Neutrophil (primary cell): Measurements from ENCODE around the gene TMSB10.

ENCODE experiments used
- H3K27ac ChIP-seq: fragments of 200-600 bp; sonication (generic); 2 replicates; pipeline ENCODE4 v1.5.1; 2016; ENCODE audit warnings: mild to moderate bottlenecking, moderate library complexity
- H3K27me3 ChIP-seq: fragments of 200-600 bp; sonication (generic); 2 replicates; pipeline ENCODE4 v1.6.0; 2016; ENCODE audit warnings: mild to moderate bottlenecking
- H3K36me3 ChIP-seq: fragments of 200-600 bp; sonication (generic); 2 replicates; pipeline ENCODE4 v1.5.1; 2017
- H3K4me1 ChIP-seq, 2 experiments: fragments of 200-600 bp in 1 of 2; sonication (generic) in 1 of 2; 1 replicate in 1 of 2; 2 replicates in 1 of 2; pipeline versions ENCODE4 v1.5.1 to v1.6.1; 2013 to 2016; ENCODE audit warnings: low read depth in 1 of 2, low read length in 1 of 2, mild to moderate bottlenecking in 1 of 2, moderate library complexity in 1 of 2; ENCODE audit not compliant: control insufficient read depth in 1 of 2, insufficient read depth in 1 of 2
- H3K4me3 ChIP-seq, 2 experiments: fragments of 200-600 bp in 1 of 2; sonication (generic) in 1 of 2; 1 replicate in 1 of 2; 2 replicates in 1 of 2; pipeline ENCODE4 v1.5.1; 2013 to 2016; ENCODE audit warnings: low read depth in 1 of 2, low read length in 1 of 2, mild to moderate bottlenecking in 1 of 2, moderate library complexity in 1 of 2
- H3K9me3 ChIP-seq: fragments of 200-600 bp; sonication (generic); 2 replicates; pipeline ENCODE4 v1.5.1; 2016
- CTCF ChIP-seq: fragments of 200-600 bp; sonication (generic); IDR thresholded peaks from 2 replicates; pipeline ENCODE4 v1.5.1; 2016; ENCODE audit warnings: antibody characterized with exemption

Gene TMSB10

GRCh38 chr2:84900971-84901370 lies 4.5 kb upstream of the TMSB10 start:
- H3K4me1 ChIP-seq = peaks cover 6 to 13% of the 10 kb centered on the region in 2 experiments
- peaks cover 17% of the 10 kb centered on the region for H3K27me3 ChIP-seq
- no peak for TF ChIP-seq CTCF
- H3K4me3 ChIP-seq = no peak overlapping the region
- H3K9me3 ChIP-seq = no peaks in the 10 kb centered on the region
- H3K27ac ChIP-seq = no peak overlapping the region
- no peaks in the 10 kb centered on the region for H3K36me3 ChIP-seq

- TF ChIP-seq CTCF = no peak
- no peak overlapping the region for H3K27ac ChIP-seq
These were observed 3.8 kb upstream of the TMSB10 start for GRCh38 chr2:84901593-84902120.

GRCh38 chr2:84902526-84902925 lies 2.9 kb upstream of the TMSB10 start:
- peaks cover 22 to 27% of the 10 kb centered on the region in 2 experiments for H3K4me1 ChIP-seq
- H3K27ac ChIP-seq = no peak overlapping the region
- no peak overlapping the region for H3K4me3 ChIP-seq

More at GRCh38 chr2:84901593-84902120, 3.8 kb upstream of the TMSB10 start:
- Histone ChIP-seq H3K4me3 (no peak overlapping the region), H3K4me1 (peaks cover 13 to 18% of the 10 kb centered on the region in 2 experiments), H3K36me3 (no peaks in the 10 kb centered on the region), H3K27me3 (peaks cover 17% of the 10 kb centered on the region), H3K9me3 (no peaks in the 10 kb centered on the region)

GRCh38 chr2:84904151-84904550 lies 1.3 kb upstream of the TMSB10 start:
- no peak for TF ChIP-seq CTCF
- no peaks in the 10 kb centered on the region for H3K36me3 ChIP-seq
- H3K27me3 ChIP-seq = peaks cover 17% of the 10 kb centered on the region
- H3K4me1 ChIP-seq = peaks cover 24 to 28% of the 10 kb centered on the region in 2 experiments
- no peaks in the 10 kb centered on the region for H3K9me3 ChIP-seq
- no peak overlapping the region for H3K4me3 ChIP-seq
- no peak overlapping the region for H3K27ac ChIP-seq

More at GRCh38 chr2:84902526-84902925, 2.9 kb upstream of the TMSB10 start:
- H3K27me3 ChIP-seq = peaks cover 17% of the 10 kb centered on the region
- no peak for TF ChIP-seq CTCF
- no peaks in the 10 kb centered on the region for H3K36me3 ChIP-seq
- no peaks in the 10 kb centered on the region for H3K9me3 ChIP-seq

- no peak for TF ChIP-seq CTCF
- Histone ChIP-seq H3K27me3 (peaks cover 17% of the 10 kb centered on the region), H3K9me3 (no peaks in the 10 kb centered on the region), H3K4me1 (peaks cover 24 to 28% of the 10 kb centered on the region in 2 experiments), H3K4me3 (peak overlapping the region; percentile 79 to 94), H3K36me3 (no peaks in the 10 kb centered on the region), H3K27ac (no peak overlapping the region)
These were observed 710 bp upstream of the TMSB10 start for GRCh38 chr2:84904717-84905174.
